HCT116 (cell line): ENCODE data around the gene CA12. TPM values are rescaled to one million over a fixed set of nuclear protein-coding genes. Genes with fewer than 3 reads are reported as not detected.

Experiments used
- ATAC-seq: fragments of 200-7000 bp; cut with Tn5 transposase; 2 replicates; pipeline ENCODE4 v1.9.1; 2020; ENCODE audit warnings: mild to moderate bottlenecking, moderate library complexity
- BruUV-seq: library from RNA; stranded (reverse); fragments of 400-500 nt; replicated peaks from 2 replicates; lab custom pipeline; 2021; lab: Mats Ljungman, UMichigan
- CTCF ChIA-PET: fragments of 300-600 bp; sonication (Branson Sonifier 250); formaldehyde crosslinking; loops from one replicate; lab custom pipeline; 2021; ENCODE audit warnings: antibody characterized with exemption; lab: Charles Lee
- POLR2A ChIA-PET: fragments of 300-600, 350-600 bp; sonication (Branson Sonifier 250); formaldehyde crosslinking; loops from one replicate; lab custom pipeline; 2021; ENCODE audit warnings: antibody characterized with exemption; lab: Charles Lee
- RAD21 ChIA-PET, 2 experiments: fragments of 300-600 bp; sonication (Branson Sonifier 250); formaldehyde crosslinking; loops; one replicate each; lab custom pipeline; 2023; ENCODE audit warnings: low total read pairs in 2 of 2; ENCODE audit not compliant: uncharacterized antibody in 2 of 2, unreplicated experiment in 2 of 2, low non-redundant PET in 1 of 2; lab: Charles Lee
- DNase-seq: peaks from one replicate; pipeline ENCODE4 v3.0.0-alpha.2; 2010; ENCODE audit warnings: low read depth, low spot score
- H2AFZ ChIP-seq: fragments of 200-600 bp; shearing (Covaris generic), sonication (generic); 2 replicates; pipeline ENCODE4 v1.6.1; 2017; ENCODE audit warnings: low read depth, mixed run types, mixed read lengths, antibody characterized with exemption, low read length; ENCODE audit not compliant: poor library complexity, severe bottlenecking
- H3K27ac ChIP-seq: 2 replicates; pipeline ENCODE4 v1.5.1; 2012; ENCODE audit warnings: low read depth, low read length
- H3K27me3 ChIP-seq: fragments of 200-600 bp; sonication (generic); 2 replicates; pipeline ENCODE4 v1.6.1; 2016; ENCODE audit warnings: mixed run types, low read length, mixed read lengths; ENCODE audit not compliant: insufficient read depth
- H3K36me3 ChIP-seq, 2 experiments: fragments of 200-500 bp in 1 of 2; fragments of 200-600 bp in 1 of 2; sonication (Bioruptor generic) in 1 of 2; sonication (generic) in 1 of 2; 2 replicates each; pipeline versions ENCODE4 v1.5.1 to v1.6.1; 2014 to 2016; ENCODE audit warnings: low read length in 2 of 2, inconsistent platforms in 1 of 2, mixed read lengths in 1 of 2, mixed run types in 1 of 2; ENCODE audit not compliant: insufficient read depth in 2 of 2, control insufficient read depth in 1 of 2
- H3K4me1 ChIP-seq, 2 experiments: fragments of 200-600 bp in 1 of 2; sonication (generic) in 1 of 2; 2 replicates each; pipeline versions ENCODE4 v1.5.1 to v1.6.1; 2012 to 2017; ENCODE audit warnings: low read length in 2 of 2, inconsistent platforms in 1 of 2, mild to moderate bottlenecking in 1 of 2, mixed read lengths in 1 of 2, mixed run types in 1 of 2, moderate library complexity in 1 of 2; ENCODE audit not compliant: insufficient read depth in 2 of 2, control insufficient read depth in 1 of 2
- H3K4me2 ChIP-seq: fragments of 200-600 bp; sonication (generic); 2 replicates; pipeline ENCODE4 v1.6.1; 2017; ENCODE audit warnings: mixed run types, low read length, mixed read lengths
- H3K4me3 ChIP-seq, 2 experiments: fragments of 200-600 bp in 1 of 2; sonication (generic) in 1 of 2; replicated peaks in 1 of 2; 2 replicates each; pipeline ENCODE4 v1.5.1; 2011 to 2016; ENCODE audit warnings: low read length in 2 of 2, control low read depth in 1 of 2, low read depth in 1 of 2, mild to moderate bottlenecking in 1 of 2, mixed read lengths in 1 of 2, mixed run types in 1 of 2
- H3K79me2 ChIP-seq: fragments of 200-600 bp; sonication (generic); 2 replicates; pipeline ENCODE4 v1.6.1; 2017; ENCODE audit warnings: mild to moderate bottlenecking, mixed run types, low read length, moderate library complexity, mixed read lengths; ENCODE audit not compliant: insufficient read depth
- H3K9ac ChIP-seq: fragments of 200-600 bp; sonication (generic); 2 replicates; pipeline ENCODE4 v1.6.1; 2016; ENCODE audit warnings: low read length, mixed read lengths
- H3K9me2 ChIP-seq: fragments of 200-600 bp; sonication (generic), shearing (Covaris generic); 2 replicates; pipeline ENCODE4 v1.6.1; 2017; ENCODE audit warnings: mixed run types, mild to moderate bottlenecking, moderate library complexity; ENCODE audit not compliant: insufficient read depth
- H3K9me3 ChIP-seq, 2 experiments: fragments of 200-500 bp in 1 of 2; fragments of 200-600 bp in 1 of 2; sonication (Bioruptor generic) in 1 of 2; sonication (generic) in 1 of 2; 2 replicates each; pipeline ENCODE4 v1.6.1; 2014 to 2017; ENCODE audit warnings: low read length in 2 of 2, mixed read lengths in 2 of 2, inconsistent platforms in 1 of 2, low read depth in 1 of 2, mild to moderate bottlenecking in 1 of 2, mixed run types in 1 of 2, moderate library complexity in 1 of 2; ENCODE audit not compliant: control insufficient read depth in 1 of 2, insufficient read depth in 1 of 2
- H4K20me1 ChIP-seq: fragments of 200-600 bp; sonication (generic), shearing (Covaris generic); 2 replicates; pipeline ENCODE4 v1.6.1; 2017; ENCODE audit warnings: mixed run types, mild to moderate bottlenecking, moderate library complexity; ENCODE audit not compliant: insufficient read depth
- CBX3 ChIP-seq: IDR thresholded peaks from 2 replicates; pipeline ENCODE4 v1.6.1; 2012; ENCODE audit warnings: low read depth
- EZH2 ChIP-seq: fragments of 200-600 bp; sonication (generic); IDR thresholded peaks from 2 replicates; pipeline ENCODE4 v1.6.1; 2017; ENCODE audit warnings: antibody characterized with exemption, mixed run types
- EZH2phosphoT487 ChIP-seq: fragments of 200-600 bp; IDR thresholded peaks from 2 replicates; pipeline ENCODE4 v1.6.1; 2018; ENCODE audit warnings: antibody characterized with exemption, borderline replicate concordance
- FOSL1 ChIP-seq: IDR thresholded peaks from 2 replicates; pipeline ENCODE4 v1.6.1; 2012; ENCODE audit warnings: low read depth
- POLR2A ChIP-seq: IDR thresholded peaks from 2 replicates; pipeline ENCODE4 v1.7.0; 2011; ENCODE audit warnings: borderline replicate concordance; ENCODE audit not compliant: insufficient read depth, insufficient read length; ENCODE audit errors: extremely low read depth
- POLR2AphosphoS5 ChIP-seq: IDR thresholded peaks from 2 replicates; pipeline ENCODE4 v1.6.1; 2011; ENCODE audit warnings: mild to moderate bottlenecking, low read depth, low read length, moderate library complexity
- RAD21 ChIP-seq: IDR thresholded peaks from 2 replicates; pipeline ENCODE4 v1.6.1; 2012; ENCODE audit warnings: low read depth, mild to moderate bottlenecking
- TCF7L2 ChIP-seq: IDR thresholded peaks from 2 replicates; pipeline ENCODE4 v1.7.0; 2011; ENCODE audit warnings: borderline replicate concordance, inconsistent platforms; ENCODE audit not compliant: insufficient read depth, insufficient read length; ENCODE audit errors: extremely low read depth
- ZFX ChIP-seq: fragments of 450-650 bp; IDR thresholded peaks from 2 replicates; pipeline ENCODE4 v1.6.1; 2017
- intact Hi-C: fragments of 100-400 bp; cut with micrococcal nuclease; formaldehyde crosslinking; loops from 2 replicates; pipeline ENCODE4 v1.10.0; 2022
- total RNA-seq: library from RNA; stranded (reverse); gene quantifications from one replicate; pipeline ENCODE4 v1.2.1, GENCODE V29; 2021; ENCODE audit not compliant: unreplicated experiment
- TF ChIP-seq, protein P1 (sequence below): IDR thresholded peaks from 2 replicates; pipeline ENCODE4 v1.6.1; 2012
- TF ChIP-seq, protein P2 (sequence below): IDR thresholded peaks from 2 replicates; pipeline ENCODE4 v1.6.1; 2011; ENCODE audit warnings: mild to moderate bottlenecking, low read length, moderate library complexity; ENCODE audit not compliant: insufficient replicate concordance; ENCODE audit errors: extremely low read depth

CA12 gene
- total RNA-seq, 1 experiment from 2014 or later, result 1.8 TPM

DNA sequence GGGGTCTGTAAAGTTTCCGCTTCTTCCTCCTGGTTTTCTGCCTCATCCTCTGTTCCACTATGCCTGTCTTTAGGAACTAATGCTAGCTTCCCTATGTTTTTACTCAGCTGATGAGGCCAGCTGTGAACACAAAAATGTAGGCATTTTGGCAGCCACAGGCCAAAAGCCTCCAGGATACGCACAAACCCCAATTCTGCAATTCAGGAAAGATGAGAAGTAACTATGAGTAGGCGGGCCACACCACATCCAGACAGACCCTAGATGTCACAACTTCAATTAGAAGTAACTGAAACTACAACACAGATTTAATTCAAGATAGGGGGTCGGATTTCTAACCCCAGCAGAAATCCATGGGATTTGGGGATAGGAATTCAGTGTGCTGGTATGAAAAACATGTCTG lies 11.9 kb downstream of the CA12 start (continued):
- no peak for TF ChIP-seq POLR2AphosphoS5
- TF ChIP-seq RAD21, result no peak
- TF ChIP-seq EZH2phosphoT487, result no peak

DNA sequence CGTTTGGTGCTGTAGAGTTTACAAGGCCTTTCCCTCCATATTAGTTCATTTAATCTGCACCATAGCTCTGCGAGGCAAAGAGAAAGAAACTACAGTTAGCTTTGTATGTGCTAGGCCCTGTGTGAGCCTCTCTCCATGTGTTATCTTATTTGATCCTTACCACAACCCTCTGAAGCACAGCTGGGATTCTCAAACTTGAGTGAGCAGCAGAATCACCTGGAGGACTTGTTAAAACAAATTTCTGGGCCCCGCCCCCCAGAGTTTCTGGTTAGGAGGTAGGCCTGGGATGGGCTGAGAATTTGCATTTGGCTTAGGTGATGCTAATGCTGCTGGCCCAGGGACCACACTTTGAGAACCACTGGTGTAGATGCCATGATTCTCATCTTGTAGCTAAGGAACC lies 12.3 kb downstream of the CA12 start:
- H3K36me3 ChIP-seq, result no peaks in the 10 kb centered on the region
- TF ChIP-seq POLR2AphosphoS5, result no peak
- no peak for TF ChIP-seq FOSL1
- TF ChIP-seq, protein P1, sequence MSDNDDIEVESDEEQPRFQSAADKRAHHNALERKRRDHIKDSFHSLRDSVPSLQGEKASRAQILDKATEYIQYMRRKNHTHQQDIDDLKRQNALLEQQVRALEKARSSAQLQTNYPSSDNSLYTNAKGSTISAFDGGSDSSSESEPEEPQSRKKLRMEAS, result no peak
- no peak for TF ChIP-seq TCF7L2
- TF ChIP-seq, protein P2, sequence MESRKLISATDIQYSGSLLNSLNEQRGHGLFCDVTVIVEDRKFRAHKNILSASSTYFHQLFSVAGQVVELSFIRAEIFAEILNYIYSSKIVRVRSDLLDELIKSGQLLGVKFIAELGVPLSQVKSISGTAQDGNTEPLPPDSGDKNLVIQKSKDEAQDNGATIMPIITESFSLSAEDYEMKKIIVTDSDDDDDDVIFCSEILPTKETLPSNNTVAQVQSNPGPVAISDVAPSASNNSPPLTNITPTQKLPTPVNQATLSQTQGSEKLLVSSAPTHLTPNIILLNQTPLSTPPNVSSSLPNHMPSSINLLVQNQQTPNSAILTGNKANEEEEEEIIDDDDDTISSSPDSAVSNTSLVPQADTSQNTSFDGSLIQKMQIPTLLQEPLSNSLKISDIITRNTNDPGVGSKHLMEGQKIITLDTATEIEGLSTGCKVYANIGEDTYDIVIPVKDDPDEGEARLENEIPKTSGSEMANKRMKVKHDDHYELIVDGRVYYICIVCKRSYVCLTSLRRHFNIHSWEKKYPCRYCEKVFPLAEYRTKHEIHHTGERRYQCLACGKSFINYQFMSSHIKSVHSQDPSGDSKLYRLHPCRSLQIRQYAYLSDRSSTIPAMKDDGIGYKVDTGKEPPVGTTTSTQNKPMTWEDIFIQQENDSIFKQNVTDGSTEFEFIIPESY, result no peak
- no peak for TF ChIP-seq POLR2A
- TF ChIP-seq ZFX, result no peak
- TF ChIP-seq CBX3, result no peak
- no peak for TF ChIP-seq EZH2
- TF ChIP-seq, all 23 proteins: peak for 0
- Histone ChIP-seq H3K9me2 (no peaks in the 10 kb centered on the region), H3K4me1 (peaks cover 8 to 19% of the 10 kb centered on the region in 2 experiments), H3K9me3 (no peaks in the 10 kb centered on the region), H3K4me3 (no peak overlapping the region), H3K27me3 (no peaks in the 10 kb centered on the region), H2AFZ (no peak overlapping the region), H3K4me2 (no peak overlapping the region), H4K20me1 (no peaks in the 10 kb centered on the region), H3K27ac (no peak overlapping the region), H3K79me2 (no peaks in the 10 kb centered on the region), H3K9ac (no peak overlapping the region)
- ChIA-PET CTCF (no interaction called here), POLR2A (no interaction called here), RAD21 (no interaction called here)
- intact Hi-C loops, result no loop called here
- ATAC-seq, result no peak
- BruUV-seq, result no TSS peak
- DNase-seq, result no peak
